Fibroblast of lung (primary cell): Measurements from ENCODE around the gene RPS6KL1.

Experiments used
- CTCF ChIP-seq, 2 donors: IDR thresholded peaks in 1 of 2; conservative IDR thresholded peaks in 1 of 2; 1 replicate in 1 of 2; 2 replicates in 1 of 2; pipeline ENCODE4 v1.5.1; 2011 to 2012; ENCODE audit warnings: low read length in 2 of 2, control low read depth in 1 of 2, inconsistent platforms in 1 of 2, low read depth in 1 of 2, mild to moderate bottlenecking in 1 of 2
- EZH2 ChIP-seq: IDR thresholded peaks from 2 replicates; pipeline ENCODE4 v1.5.1; 2012; ENCODE audit warnings: low read length, control low read depth, mild to moderate bottlenecking; ENCODE audit errors: missing control alignments

GRCh38 chr14:74961238-74961911, 38.3 kb upstream of the RPS6KL1 start:
- no peak for TF ChIP-seq CTCF (conservative IDR thresholded peaks at IDR 0.05 in 1 of 2, IDR thresholded peaks at IDR 0.05 in 1 of 2; ENCODE audit: low read depth in 1 of 2, low read length in 2 of 2)
- no peak for TF ChIP-seq EZH2
